Stimulated activated CD4-positive, alpha-beta T cell treated with anti-CD3 and anti-CD28 coated beads, TNF-alpha, amount 100 ng/mL, for 1 hour (primary cell): ENCODE data around the gene IL1A.
"Not testable (repeated sequence)": the region's sequence is repeated elsewhere in the genome, so short reads cannot be mapped to it uniquely, and the experiment has no call there.

Source experiments
- DNase-seq, 3 donors: peaks; one replicate each; pipeline ENCODE4 v3.0.0-alpha.2; 2020; ENCODE audit warnings: low read depth in 3 of 3, low spot score in 1 of 3

IL1A gene

GRCh38 chr2:112784199-112785189 lies at the start of gene IL1A:
Gene IL1A, minus strand, starts transcription at chr2:112784493. Its CDS starts 723 bp downstream, at chr2:112783770.
- DNase-seq, result no peak

GRCh38 chr2:112833976-112834375 lies 49.7 kb upstream of the IL1A start:
- no peak for DNase-seq

DNA sequence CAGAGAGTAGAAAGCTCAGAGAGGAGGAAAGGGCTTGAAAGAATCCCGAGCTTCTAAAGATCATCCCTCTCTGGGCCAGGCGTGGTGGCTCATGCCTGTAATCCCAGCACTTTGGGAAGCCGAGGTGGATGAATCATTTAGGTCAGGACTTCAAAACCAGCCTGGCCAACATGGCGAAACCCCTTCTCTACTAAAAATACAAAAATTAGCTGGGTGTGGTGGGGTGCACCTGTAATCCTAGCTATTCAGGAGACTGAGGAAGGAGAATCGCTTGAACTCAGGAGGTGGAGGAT lies 49.3 kb upstream of the IL1A start:
- DNase-seq, result not testable (repeated sequence)

DNA sequence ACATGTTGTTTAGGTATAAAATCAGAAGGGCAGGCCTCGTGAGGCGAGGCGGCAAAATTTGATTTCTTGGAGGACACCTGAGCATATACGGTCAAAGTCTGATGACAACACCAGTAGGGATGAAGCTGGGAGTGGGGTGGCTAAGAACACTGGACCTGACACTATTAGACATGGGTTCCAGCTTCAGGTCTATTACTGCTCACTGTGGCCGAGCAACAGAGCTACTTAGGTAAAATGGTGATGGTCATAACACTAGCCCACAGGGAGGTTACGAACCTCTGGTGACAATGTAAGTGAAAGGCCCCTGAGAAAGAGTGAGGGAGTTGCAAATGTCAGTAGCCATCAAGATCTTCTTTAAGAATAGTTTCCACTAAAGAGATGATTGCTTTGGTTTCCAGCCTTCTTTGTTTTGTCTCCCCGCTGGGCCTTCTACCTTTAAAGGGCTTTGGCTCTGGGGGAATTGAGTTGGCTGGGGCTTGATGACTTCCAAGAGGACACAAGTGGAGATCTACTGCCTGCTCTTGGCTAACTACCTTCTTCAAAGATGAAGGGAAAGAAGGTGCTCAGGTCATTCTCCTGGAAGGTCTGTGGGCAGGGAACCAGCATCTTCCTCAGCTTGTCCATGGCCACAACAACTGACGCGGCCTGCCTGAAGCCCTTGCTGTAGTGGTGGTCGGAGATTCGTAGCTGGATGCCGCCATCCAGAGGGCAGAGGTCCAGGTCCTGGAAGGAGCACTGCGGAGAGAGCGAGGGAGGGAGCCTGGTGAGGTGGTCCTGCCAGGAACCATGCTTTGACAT lies 48.7 kb upstream of the IL1A start:
- no peak for DNase-seq

DNA sequence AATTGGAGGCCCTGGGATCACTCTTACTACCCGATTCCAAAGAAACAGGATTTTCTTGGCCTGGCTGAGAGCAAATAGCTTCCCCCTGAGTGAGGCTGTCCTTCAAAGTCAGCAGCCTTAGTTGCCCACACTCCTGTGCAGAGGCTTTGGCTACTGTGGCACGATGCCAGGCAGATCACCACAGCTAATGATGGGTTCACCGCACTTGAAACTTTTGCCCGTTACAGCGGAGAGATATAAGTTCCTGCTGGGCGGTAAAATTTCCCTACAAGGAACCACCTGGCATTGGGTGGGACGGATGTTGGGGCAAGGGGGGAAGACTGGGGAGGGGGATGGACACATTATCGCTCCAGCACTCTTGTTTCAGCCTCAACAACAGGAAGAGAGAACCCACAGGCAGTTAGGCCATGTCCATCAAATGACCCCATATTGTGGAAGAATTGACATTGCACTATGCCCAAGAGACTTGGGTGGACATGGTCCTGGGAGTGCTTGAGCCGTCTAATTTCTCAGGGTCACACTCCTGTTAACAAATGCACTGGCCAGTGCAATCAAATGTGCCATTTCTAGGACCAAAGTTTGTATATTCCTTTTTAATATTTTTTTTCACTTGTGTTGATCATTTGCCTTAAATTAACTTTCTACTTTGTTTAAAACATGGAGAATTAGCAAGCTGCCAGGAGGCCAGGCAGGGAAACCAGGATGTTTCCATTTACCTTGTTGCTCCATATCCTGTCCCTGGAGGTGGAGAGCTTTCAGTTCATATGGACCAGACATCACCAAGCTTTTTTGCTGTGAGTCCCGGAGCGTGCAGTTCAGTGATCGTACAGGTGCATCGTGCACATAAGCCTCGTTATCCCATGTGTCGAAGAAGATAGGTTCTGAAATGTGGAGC lies 47.9 kb upstream of the IL1A start:
- DNase-seq, result no peak

DNA sequence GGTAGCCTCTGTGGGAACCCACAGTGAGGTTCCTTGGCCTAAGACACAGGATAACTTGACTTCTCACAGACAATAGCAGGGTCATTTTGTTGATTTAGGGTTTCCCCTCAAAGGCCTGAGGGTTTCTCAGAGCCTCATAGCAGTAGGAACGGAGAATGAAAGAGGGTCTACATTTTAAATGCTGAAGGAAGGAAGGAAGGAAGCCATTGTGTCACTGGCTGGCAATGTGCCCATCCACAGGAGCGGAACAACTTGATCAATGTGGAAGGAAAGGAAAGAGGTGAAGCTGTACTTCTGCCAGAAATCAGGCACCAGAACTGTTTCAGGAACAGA lies 47.2 kb upstream of the IL1A start:
- no peak for DNase-seq

DNA sequence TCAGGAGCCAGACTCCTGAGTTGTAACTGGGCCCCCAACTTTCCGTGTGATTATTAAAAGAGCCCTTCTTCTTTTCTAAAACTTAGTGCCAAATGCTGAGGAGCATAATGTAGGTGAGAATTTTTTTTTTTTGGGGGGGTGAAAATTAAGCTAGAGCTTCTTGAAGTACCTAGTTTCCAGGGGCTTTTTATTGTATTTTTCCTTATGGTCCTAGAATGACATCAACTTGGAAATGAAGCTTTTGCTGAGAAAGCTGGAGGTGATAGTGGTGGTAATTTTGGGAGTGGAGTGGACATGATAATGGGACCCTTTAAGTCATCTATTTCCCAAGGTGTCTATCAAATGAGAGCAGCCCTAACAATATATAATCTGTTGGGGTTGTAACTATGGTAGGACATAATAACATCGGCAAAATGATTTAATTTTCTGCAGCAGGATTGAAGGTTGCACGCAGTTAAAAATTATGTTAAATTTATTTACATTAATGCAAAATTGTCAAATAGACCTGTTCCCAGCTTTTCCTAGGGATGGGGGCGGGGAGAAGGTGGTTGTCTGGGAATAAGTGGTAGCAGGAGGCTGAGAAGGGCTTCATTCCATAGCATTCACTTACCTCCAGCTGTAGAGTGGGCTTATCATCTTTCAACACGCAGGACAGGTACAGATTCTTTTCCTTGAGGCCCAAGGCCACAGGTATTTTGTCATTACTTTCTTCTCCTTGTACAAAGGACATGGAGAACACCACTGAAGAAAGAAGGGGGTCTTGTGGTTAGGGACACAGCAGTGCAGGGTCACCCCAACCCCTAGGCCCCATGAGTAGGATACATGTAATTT lies 46.6 kb upstream of the IL1A start:
- no peak for DNase-seq

DNA sequence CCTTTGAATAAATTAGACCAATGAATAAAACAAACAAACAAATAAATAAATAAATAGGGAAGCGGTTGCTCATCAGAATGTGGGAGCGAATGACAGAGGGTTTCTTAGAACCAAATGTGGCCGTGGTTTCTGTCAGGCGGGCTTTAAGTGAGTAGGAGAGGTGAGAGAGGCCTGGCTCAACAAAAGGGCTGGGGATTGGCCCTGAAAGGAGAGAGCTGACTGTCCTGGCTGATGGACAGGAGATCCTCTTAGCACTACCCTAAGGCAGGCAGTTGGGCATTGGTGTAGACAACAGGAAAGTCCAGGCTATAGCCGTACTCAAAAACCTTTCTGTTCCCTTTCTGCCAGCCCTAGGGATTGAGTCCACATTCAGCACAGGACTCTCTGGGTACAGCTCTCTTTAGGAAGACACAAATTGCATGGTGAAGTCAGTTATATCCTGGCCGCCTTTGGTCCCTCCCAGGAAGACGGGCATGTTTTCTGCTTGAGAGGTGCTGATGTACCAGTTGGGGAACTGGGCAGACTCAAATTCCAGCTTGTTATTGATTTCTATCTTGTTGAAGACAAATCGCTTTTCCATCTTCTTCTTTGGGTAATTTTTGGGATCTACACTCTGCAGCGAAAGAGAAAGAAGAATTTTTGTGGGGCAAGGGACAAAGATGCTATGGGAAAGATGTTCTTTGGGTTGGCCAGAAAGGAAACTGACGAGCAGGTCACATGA lies 45.8 kb upstream of the IL1A start:
- no peak for DNase-seq

- DNase-seq, result no peak
These were observed 45.0 kb upstream of the IL1A start for GRCh38 chr2:112829101-112829960.

GRCh38 chr2:112828251-112828691 lies 44.0 kb upstream of the IL1A start:
- DNase-seq, result no peak

- DNase-seq, result no peak
These were observed 43.4 kb upstream of the IL1A start for GRCh38 chr2:112827604-112828185.

GRCh38 chr2:112827009-112827408 lies 42.7 kb upstream of the IL1A start:
- DNase-seq, result no peak

GRCh38 chr2:112825706-112826105 lies 41.4 kb upstream of the IL1A start:
- no peak for DNase-seq

DNA sequence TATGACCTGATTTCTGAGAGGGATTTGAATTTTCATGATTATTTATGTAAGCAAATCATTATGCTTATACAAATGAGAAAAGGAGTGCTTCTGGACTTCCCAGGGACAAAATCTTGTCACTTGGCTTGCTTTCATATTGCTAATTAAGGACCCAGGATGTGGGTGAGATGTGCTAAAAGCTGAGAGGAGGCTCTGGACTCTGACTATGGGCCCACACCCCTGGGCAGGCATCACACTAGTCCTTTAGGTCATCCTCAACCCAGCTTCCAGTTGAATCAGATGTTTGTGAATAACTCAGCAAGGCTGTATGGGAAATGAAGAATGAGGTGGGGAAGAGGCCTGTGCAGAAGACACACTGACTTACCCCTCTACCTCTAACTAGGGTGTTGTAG lies 40.4 kb upstream of the IL1A start:
- no peak for DNase-seq

DNA sequence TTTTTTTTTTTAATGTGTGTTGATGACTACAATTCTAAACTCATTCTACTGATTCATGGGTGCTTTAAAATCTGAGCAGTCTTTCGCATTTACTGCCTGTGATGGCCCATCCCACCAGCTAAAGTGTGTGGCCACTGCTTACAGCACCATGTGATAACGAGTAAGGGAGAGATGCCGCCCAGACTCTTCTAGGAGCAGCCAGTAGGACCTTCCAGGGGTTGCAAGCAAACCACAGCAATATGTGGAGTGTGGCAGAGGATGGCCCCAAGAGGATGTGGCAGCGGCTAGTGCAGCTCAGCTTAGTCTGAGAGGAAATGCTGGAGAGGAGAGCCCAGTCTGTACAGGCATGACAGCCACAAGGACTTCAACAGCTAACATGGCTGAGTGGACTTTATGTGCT lies 37.4 kb upstream of the IL1A start:
- no peak for DNase-seq

GRCh38 chr2:112821142-112821541 lies 36.8 kb upstream of the IL1A start:
- DNase-seq, result no peak

DNA sequence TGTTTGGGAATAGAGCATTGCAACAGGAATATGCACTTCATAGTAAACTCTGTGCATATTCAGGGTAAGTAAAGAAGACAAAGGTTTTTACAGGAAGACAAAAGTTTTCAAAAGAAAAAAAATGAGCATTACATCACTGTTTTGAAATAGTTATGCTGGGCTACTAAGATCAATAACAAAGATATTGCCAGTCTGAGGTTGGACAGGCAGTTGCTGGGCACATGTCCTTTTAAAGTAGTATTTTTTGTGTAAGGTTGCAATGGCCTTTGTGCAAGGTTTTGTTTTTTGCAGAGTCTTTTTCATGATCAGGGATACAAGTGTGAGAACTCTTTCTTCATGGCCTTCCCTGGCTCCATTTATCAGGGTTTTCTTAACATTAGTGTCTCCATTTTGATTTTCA lies 36.0 kb upstream of the IL1A start:
- DNase-seq, result no peak

- no peak for DNase-seq
These were observed 34.8 kb upstream of the IL1A start for GRCh38 chr2:112819081-112819480.
